ENCODE data around the gene TSSK2. TPM values are rescaled to one million over a fixed set of nuclear protein-coding genes. Genes with fewer than 3 reads are reported as not detected.
A peak's percentile ranks its signal among the peaks of the same experiment; 100 is the strongest.

TSSK2 gene
- total RNA-seq, 2 donors from 2014 or later = 8.0 TPM; not detected in 1

GRCh38 chr22:19119949-19120348 lies 11.2 kb upstream of the TSSK2 start:
- TF ChIP-seq POLR2AphosphoS5 (IDR thresholded peaks at IDR 0.05) (no peak), CTCF (IDR thresholded peaks at IDR 0.05) (no peak), POLR2A (IDR thresholded peaks at IDR 0.05) (no peak)
- intact Hi-C loops (cut with DNase I) = no loop called here
- Histone ChIP-seq H3K9me3 (no peaks in the 10 kb centered on the region), H3K27ac (no peak overlapping the region), H3K4me1 (replicated peaks) (peaks cover 11% of the 10 kb centered on the region), H3K4me3 (no peak overlapping the region), H3K27me3 (replicated peaks; ENCODE audit: insufficient read depth) (no peaks in the 10 kb centered on the region), H3K36me3 (no peaks in the 10 kb centered on the region)
- DNase-seq (ENCODE audit: low spot score) = no peak
- 76% methylated on average over 8 of the region's 8 CpGs for WGBS

GRCh38 chr22:19120829-19121630 lies 10.1 kb upstream of the TSSK2 start:
- peak; percentile 50 for TF ChIP-seq POLR2A (IDR thresholded peaks at IDR 0.05)
- TF ChIP-seq POLR2AphosphoS5 (IDR thresholded peaks at IDR 0.05) = no peak
- H3K27me3 ChIP-seq (replicated peaks; ENCODE audit: insufficient read depth) = no peaks in the 10 kb centered on the region
- peaks cover 11% of the 10 kb centered on the region for H3K4me1 ChIP-seq (replicated peaks)
- intact Hi-C loops (cut with DNase I) = no loop called here
- peak; percentile 48 for DNase-seq (ENCODE audit: low spot score)
- H3K27ac ChIP-seq = peak overlapping the region; percentile 94 to 97
- peak overlapping the region; percentile 93 to 94 for H3K4me3 ChIP-seq
- no peaks in the 10 kb centered on the region for H3K36me3 ChIP-seq
- 13% methylated on average over 22 of the region's 23 CpGs for WGBS
- no peaks in the 10 kb centered on the region for H3K9me3 ChIP-seq

- Histone ChIP-seq H3K4me1 (replicated peaks) (peaks cover 11% of the 10 kb centered on the region), H3K9me3 (no peaks in the 10 kb centered on the region), H3K4me3 (peak overlapping the region; percentile 93 to 94), H3K36me3 (no peaks in the 10 kb centered on the region), H3K27me3 (replicated peaks; ENCODE audit: insufficient read depth) (no peaks in the 10 kb centered on the region), H3K27ac (peak overlapping the region; percentile 94 to 97)
- intact Hi-C loops (cut with DNase I) = no loop called here
- TF ChIP-seq POLR2A (IDR thresholded peaks at IDR 0.05) = peak; percentile 8
- TF ChIP-seq POLR2AphosphoS5 (IDR thresholded peaks at IDR 0.05) = no peak
- no peak for TF ChIP-seq CTCF (IDR thresholded peaks at IDR 0.05)
- 0% methylated on average over 12 of the region's 47 CpGs for WGBS
- DNase-seq (ENCODE audit: low spot score) = peak; percentile 50
Measured at GRCh38 chr22:19121631-19122142, 9.4 kb upstream of the TSSK2 start.

GRCh38 chr22:19122143-19122751 lies 8.9 kb upstream of the TSSK2 start, which contains the start of gene DGCR2:
Gene DGCR2 (minus strand): TSS chr22:19122412. CDS start chr22:19122206, 206 bp downstream.
- Histone ChIP-seq H3K4me1 (replicated peaks) (peaks cover 11% of the 10 kb centered on the region), H3K27ac (peak within 1 kb of the TSS; percentile 94 to 97), H3K27me3 (replicated peaks; ENCODE audit: insufficient read depth) (no peaks in the 10 kb centered on the region), H3K4me3 (peak within 1 kb of the TSS; percentile 93 to 94), H3K36me3 (no peaks in the 10 kb centered on the region), H3K9me3 (no peaks in the 10 kb centered on the region)
- intact Hi-C loops (cut with DNase I) = no loop called here
- peak; percentile 95 for DNase-seq (ENCODE audit: low spot score)
- TF ChIP-seq POLR2AphosphoS5 (IDR thresholded peaks at IDR 0.05) (peak; percentile 43), CTCF (IDR thresholded peaks at IDR 0.05) (no peak), POLR2A (IDR thresholded peaks at IDR 0.05) (peak; percentile 92)
- WGBS = under 1% methylated on average over 22 of the region's 67 CpGs

- DNase-seq (ENCODE audit: low spot score) = peak; percentile 19
- peaks cover 11% of the 10 kb centered on the region for H3K4me1 ChIP-seq (replicated peaks)
- H3K36me3 ChIP-seq = no peaks in the 10 kb centered on the region
- H3K4me3 ChIP-seq = peak overlapping the region; percentile 93 to 94
- intact Hi-C loops (cut with DNase I) = no loop called here
- no peak for TF ChIP-seq POLR2A (IDR thresholded peaks at IDR 0.05)
- TF ChIP-seq CTCF (IDR thresholded peaks at IDR 0.05) = no peak
- TF ChIP-seq POLR2AphosphoS5 (IDR thresholded peaks at IDR 0.05) = no peak
- no peaks in the 10 kb centered on the region for H3K9me3 ChIP-seq
- peak overlapping the region; percentile 57 to 94 for H3K27ac ChIP-seq
- no peaks in the 10 kb centered on the region for H3K27me3 ChIP-seq (replicated peaks; ENCODE audit: insufficient read depth)
- 19% methylated on average over 27 of the region's 27 CpGs for WGBS
Measured at GRCh38 chr22:19122752-19123492, 8.2 kb upstream of the TSSK2 start.
